ENCODE results near the gene MRPS12.

GRCh38 chr19:38919837-38920601 lies 10.7 kb upstream of the MRPS12 start:
- TF ChIP-seq CTCF (IDR thresholded peaks at IDR 0.05) (no peak), ZFX (IDR thresholded peaks at IDR 0.05; ENCODE audit: borderline replicate concordance) (no peak)

Data from 22Rv1 (cell line).